Liver (tissue), 3 donors: Measurements from ENCODE around the gene ZMYND8.

Experiments used
- EGR1 ChIP-seq, 2 donors: IDR thresholded peaks; 2 replicates each; pipeline ENCODE4 v1.6.1; 2016 to 2018; ENCODE audit warnings: antibody characterized with exemption in 2 of 2, low read depth in 2 of 2
- GABPA ChIP-seq, 2 donors: IDR thresholded peaks in 1 of 2; conservative IDR thresholded peaks in 1 of 2; 2 replicates each; pipeline ENCODE4 v1.6.1; 2016; ENCODE audit warnings: antibody characterized with exemption in 2 of 2, mild to moderate bottlenecking in 1 of 2, moderate library complexity in 1 of 2
- HNF4A ChIP-seq, 2 donors: conservative IDR thresholded peaks; 2 replicates each; pipeline ENCODE4 v1.6.1; 2016; ENCODE audit warnings: antibody characterized with exemption in 2 of 2, mild to moderate bottlenecking in 2 of 2
- JUND ChIP-seq, 2 donors: IDR thresholded peaks; 2 replicates each; pipeline ENCODE4 v1.6.1; 2016; ENCODE audit warnings: antibody characterized with exemption in 2 of 2
- RAD21 ChIP-seq, 2 donors: IDR thresholded peaks; 2 replicates each; pipeline ENCODE4 v1.6.1; 2016; ENCODE audit warnings: antibody characterized with exemption in 2 of 2, mild to moderate bottlenecking in 2 of 2
- TAF1 ChIP-seq: conservative IDR thresholded peaks from 2 replicates; pipeline ENCODE4 v1.6.1; 2016; ENCODE audit warnings: antibody characterized with exemption, mild to moderate bottlenecking
- YY1 ChIP-seq: IDR thresholded peaks from 2 replicates; pipeline ENCODE4 v1.6.1; 2016; ENCODE audit warnings: antibody characterized with exemption, mild to moderate bottlenecking
- TF ChIP-seq, protein P1 (sequence below): fragments of 150-350 bp; IDR thresholded peaks from 2 replicates; pipeline ENCODE4 v1.5.1; 2017; ENCODE audit warnings: improper control_type of control experiment, low read depth, low read length; ENCODE audit not compliant: missing input control
- TF ChIP-seq, protein P2 (sequence below): IDR thresholded peaks from 2 replicates; pipeline ENCODE4 v1.6.1; 2016; ENCODE audit warnings: antibody characterized with exemption
- TF ChIP-seq, protein P3 (sequence below): IDR thresholded peaks from 2 replicates; pipeline ENCODE4 v1.6.1; 2016; ENCODE audit warnings: antibody characterized with exemption, mild to moderate bottlenecking
- donor health status: healthy.
- donor health status: healthy.

DNA sequence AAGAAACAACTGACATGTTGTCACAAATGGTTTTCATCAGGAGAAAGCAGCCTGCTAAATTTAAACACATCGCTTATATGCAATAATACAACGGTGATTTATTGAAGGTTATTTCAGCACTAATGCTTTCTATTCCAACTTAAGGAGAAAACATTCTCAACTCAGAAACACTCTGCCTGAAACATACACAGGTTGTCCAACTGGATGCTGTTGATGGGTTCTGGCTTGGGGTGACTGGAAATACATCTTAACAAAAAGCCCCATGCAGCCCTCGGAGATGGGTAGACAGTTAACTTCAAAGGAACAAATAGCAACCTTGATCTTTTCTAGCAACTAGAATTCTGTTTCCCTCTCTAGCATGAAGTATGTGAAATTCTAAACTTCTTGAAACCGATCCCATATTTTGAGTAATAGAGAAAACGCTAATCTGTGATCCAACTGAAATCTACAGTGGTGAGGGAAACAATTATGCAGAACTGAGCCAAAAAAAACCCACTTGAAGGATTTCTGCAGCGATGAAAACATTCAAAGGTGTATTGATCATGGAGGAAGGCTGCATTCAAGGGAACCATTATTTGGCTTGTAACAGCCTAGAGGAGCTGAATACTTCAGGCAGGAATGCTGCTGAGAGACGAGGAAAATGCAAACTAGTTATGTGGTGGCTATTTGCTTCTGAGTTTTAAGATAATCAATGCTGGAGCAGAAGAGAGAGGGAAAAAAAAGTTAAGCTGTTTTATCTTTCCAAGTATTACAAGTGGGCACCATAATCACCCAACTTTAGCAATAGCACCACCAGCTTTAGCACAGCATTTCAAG, 6.9 kb downstream of the ZMYND8 start:
- TF ChIP-seq TAF1 (no peak), HNF4A (conservative IDR thresholded peaks at IDR 0.05) (no peak), GABPA (IDR thresholded peaks at IDR 0.05 in 1 of 2, conservative IDR thresholded peaks at IDR 0.05 in 1 of 2) (no peak), JUND (IDR thresholded peaks at IDR 0.05) (no peak), EGR1 (IDR thresholded peaks at IDR 0.05; ENCODE audit: low read depth in 2 of 2) (no peak), YY1 (no peak), RAD21 (IDR thresholded peaks at IDR 0.05) (no peak)
- TF ChIP-seq, protein P1, sequence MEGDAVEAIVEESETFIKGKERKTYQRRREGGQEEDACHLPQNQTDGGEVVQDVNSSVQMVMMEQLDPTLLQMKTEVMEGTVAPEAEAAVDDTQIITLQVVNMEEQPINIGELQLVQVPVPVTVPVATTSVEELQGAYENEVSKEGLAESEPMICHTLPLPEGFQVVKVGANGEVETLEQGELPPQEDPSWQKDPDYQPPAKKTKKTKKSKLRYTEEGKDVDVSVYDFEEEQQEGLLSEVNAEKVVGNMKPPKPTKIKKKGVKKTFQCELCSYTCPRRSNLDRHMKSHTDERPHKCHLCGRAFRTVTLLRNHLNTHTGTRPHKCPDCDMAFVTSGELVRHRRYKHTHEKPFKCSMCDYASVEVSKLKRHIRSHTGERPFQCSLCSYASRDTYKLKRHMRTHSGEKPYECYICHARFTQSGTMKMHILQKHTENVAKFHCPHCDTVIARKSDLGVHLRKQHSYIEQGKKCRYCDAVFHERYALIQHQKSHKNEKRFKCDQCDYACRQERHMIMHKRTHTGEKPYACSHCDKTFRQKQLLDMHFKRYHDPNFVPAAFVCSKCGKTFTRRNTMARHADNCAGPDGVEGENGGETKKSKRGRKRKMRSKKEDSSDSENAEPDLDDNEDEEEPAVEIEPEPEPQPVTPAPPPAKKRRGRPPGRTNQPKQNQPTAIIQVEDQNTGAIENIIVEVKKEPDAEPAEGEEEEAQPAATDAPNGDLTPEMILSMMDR = no peak
- TF ChIP-seq, protein P2, sequence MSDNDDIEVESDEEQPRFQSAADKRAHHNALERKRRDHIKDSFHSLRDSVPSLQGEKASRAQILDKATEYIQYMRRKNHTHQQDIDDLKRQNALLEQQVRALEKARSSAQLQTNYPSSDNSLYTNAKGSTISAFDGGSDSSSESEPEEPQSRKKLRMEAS = no peak
- TF ChIP-seq, protein P3, sequence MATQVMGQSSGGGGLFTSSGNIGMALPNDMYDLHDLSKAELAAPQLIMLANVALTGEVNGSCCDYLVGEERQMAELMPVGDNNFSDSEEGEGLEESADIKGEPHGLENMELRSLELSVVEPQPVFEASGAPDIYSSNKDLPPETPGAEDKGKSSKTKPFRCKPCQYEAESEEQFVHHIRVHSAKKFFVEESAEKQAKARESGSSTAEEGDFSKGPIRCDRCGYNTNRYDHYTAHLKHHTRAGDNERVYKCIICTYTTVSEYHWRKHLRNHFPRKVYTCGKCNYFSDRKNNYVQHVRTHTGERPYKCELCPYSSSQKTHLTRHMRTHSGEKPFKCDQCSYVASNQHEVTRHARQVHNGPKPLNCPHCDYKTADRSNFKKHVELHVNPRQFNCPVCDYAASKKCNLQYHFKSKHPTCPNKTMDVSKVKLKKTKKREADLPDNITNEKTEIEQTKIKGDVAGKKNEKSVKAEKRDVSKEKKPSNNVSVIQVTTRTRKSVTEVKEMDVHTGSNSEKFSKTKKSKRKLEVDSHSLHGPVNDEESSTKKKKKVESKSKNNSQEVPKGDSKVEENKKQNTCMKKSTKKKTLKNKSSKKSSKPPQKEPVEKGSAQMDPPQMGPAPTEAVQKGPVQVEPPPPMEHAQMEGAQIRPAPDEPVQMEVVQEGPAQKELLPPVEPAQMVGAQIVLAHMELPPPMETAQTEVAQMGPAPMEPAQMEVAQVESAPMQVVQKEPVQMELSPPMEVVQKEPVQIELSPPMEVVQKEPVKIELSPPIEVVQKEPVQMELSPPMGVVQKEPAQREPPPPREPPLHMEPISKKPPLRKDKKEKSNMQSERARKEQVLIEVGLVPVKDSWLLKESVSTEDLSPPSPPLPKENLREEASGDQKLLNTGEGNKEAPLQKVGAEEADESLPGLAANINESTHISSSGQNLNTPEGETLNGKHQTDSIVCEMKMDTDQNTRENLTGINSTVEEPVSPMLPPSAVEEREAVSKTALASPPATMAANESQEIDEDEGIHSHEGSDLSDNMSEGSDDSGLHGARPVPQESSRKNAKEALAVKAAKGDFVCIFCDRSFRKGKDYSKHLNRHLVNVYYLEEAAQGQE = no peak
